ENCODE data around the gene LRRC59.
A peak's percentile ranks its signal among the peaks of the same experiment; 100 is the strongest.
"Not testable (repeated sequence)": the region's sequence is repeated elsewhere in the genome, so short reads cannot be mapped to it uniquely, and the experiment has no call there.

Gene LRRC59

DNA sequence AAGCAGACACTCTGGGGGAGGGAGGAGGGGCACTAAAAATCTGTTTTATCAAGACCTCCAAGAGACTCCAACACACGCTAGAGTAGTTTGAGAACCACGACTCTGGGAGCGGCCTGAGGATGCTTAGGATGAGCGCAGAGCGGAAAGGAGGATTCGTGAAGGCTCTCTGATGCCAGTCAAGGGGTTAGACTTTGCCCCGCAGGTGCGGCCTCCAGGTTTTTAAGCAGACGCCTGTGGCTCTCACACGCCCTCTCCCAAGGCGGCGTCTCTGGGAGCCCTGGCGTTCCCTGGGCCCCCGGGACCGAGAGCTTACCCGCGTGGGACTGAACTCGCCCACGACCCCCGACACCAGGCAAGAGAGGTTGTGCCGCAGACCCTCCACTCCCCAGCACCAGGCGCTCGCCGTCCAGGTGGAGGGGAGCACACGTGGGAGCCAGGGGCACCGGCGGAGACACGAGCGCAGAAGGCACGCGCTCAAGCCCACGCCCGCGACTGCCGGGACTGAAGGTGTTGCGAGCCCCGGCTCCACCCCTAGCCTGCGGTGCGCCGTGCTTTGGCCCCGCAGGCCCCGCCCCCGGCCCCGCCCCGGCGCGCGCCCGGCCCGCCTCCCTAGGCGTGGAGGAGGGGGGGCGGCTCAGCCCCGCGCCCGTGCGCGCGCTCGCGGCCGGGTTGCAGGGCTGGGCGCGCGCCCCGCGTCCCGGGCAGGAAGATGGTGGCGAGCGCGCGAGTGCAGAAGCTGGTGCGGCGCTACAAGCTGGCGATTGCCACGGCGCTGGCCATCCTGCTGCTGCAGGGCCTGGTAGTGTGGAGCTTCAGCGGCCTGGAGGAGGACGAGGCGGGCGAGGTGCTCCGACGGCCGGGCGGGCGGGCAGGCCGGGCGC lies 51.7 kb downstream of the LRRC59 start, which contains the start of gene XYLT2:
Gene XYLT2 (plus strand): TSS at position 695 of the 881 bp plus-strand sequence. CDS start 15 bp downstream, at position 710.
- DNase-seq, result peak; percentile 91 to 92

DNA sequence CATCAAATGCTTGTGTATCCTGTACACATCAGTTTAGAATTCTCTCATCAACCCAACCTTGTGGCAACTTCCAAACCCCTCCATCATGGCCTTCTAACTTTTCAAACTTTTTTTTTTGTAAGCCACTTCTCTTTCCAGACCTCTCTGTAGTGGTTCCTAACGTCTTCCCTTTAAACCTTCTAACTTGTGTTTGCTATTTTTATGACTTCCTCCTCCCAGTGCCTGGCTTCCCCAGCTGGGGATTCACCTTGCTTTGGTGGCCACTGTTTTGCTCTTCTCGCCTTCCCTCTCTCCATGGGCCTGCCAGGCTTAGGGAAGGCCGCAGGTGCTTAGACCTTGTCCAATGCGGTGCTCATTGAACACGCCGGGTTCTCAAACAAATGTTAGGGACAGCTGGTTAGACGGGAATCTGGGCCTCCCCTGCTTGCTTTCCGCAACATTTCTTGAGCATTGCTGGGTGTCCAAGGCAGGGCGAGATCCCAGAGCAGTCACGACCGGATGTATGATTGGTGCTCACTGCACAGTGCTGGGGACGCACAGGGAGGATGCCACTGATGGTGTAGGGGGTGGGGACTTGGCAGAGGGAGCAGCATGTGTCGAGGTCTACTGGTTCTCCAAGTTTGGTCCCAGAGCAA lies 52.5 kb downstream of the LRRC59 start:
- DNase-seq, result no peak

- no peak for DNase-seq
These were observed 57.9 kb downstream of the LRRC59 start for GRCh38 chr17:50339381-50339780.

GRCh38 chr17:50338645-50339044 lies 58.7 kb downstream of the LRRC59 start:
- no peak for DNase-seq

DNA sequence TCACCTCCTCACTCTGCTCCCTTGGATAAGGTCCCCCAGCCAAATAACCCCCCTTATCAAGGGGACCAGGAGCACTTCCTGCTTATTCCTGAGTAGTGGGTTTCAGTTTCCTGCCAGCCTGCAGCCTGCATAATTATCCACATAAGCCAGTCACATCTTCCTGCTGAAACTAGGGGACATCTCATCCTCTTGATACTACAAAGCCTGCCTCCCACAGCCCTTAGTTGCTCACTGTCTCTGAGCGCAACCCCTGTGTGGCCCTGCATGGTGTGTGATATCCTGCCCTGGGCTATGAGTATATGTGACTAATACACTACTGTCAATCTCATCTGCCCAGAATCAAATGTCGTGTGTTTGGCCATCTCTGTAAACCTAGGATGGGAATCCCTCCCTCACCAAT lies 59.4 kb downstream of the LRRC59 start:
- no peak for DNase-seq

- DNase-seq, result not testable (repeated sequence)
These were observed 63.8 kb downstream of the LRRC59 start for GRCh38 chr17:50333291-50334057.

- no peak for DNase-seq
These were observed 65.1 kb downstream of the LRRC59 start for GRCh38 chr17:50332196-50332595.

Measured in activated CD4-positive, alpha-beta T cell treated with anti-CD3 and anti-CD28 coated beads for 4 hours (primary cell).